Astrocyte of the spinal cord (primary cell): ENCODE measurements around the gene WDHD1.
"Not testable (repeated sequence)": the region's sequence is repeated elsewhere in the genome, so short reads cannot be mapped to it uniquely, and the experiment has no call there.

Experiments
- DNase-seq: peaks from one replicate; pipeline ENCODE4 v3.0.0; 2011; ENCODE audit warnings: low read depth, low spot score
- H3K4me3 ChIP-seq: 2 replicates; pipeline ENCODE4 v1.5.1; 2011; ENCODE audit warnings: low read depth, mild to moderate bottlenecking, low read length, moderate library complexity
- CTCF ChIP-seq: IDR thresholded peaks from 2 replicates; pipeline ENCODE4 v1.5.1; 2012; ENCODE audit warnings: low read depth, mild to moderate bottlenecking, low read length, inconsistent platforms
- in situ Hi-C: cut with HindIII; loops from 2 replicates; pipeline ENCODE4 v1.10.0; 2017; ENCODE audit warnings: low sequenced_read_pairs

The WDHD1 gene

GRCh38 chr14:54920052-54920451 is 106.8 kb downstream of the WDHD1 start:
- in situ Hi-C loops = no loop called here
- DNase-seq = no peak
- no peak overlapping the region for H3K4me3 ChIP-seq
- TF ChIP-seq CTCF = no peak

GRCh38 chr14:54919330-54919729 is 107.6 kb downstream of the WDHD1 start:
- in situ Hi-C loops = no loop called here
- no peak for TF ChIP-seq CTCF
- DNase-seq = no peak
- no peak overlapping the region for H3K4me3 ChIP-seq

GRCh38 chr14:54918427-54918826 is 108.5 kb downstream of the WDHD1 start:
- TF ChIP-seq CTCF = no peak
- in situ Hi-C loops = no loop called here
- no peak overlapping the region for H3K4me3 ChIP-seq
- no peak for DNase-seq

- no peak for DNase-seq
- no peak overlapping the region for H3K4me3 ChIP-seq
- TF ChIP-seq CTCF = no peak
- in situ Hi-C loops = no loop called here
These were observed 110.8 kb downstream of the WDHD1 start for GRCh38 chr14:54916101-54916500.

- in situ Hi-C loops = no loop called here
- no peak for DNase-seq
- TF ChIP-seq CTCF = no peak
- H3K4me3 ChIP-seq = no peak overlapping the region
These were observed 116.9 kb downstream of the WDHD1 start for GRCh38 chr14:54909817-54910558.

GRCh38 chr14:54908973-54909372 is 117.9 kb downstream of the WDHD1 start:
- H3K4me3 ChIP-seq, in situ Hi-C loops, DNase-seq: not testable (repeated sequence)

GRCh38 chr14:54908190-54908589 is 118.7 kb downstream of the WDHD1 start:
- TF ChIP-seq CTCF = no peak
- DNase-seq = no peak
- in situ Hi-C loops = no loop called here
- no peak overlapping the region for H3K4me3 ChIP-seq
